Esophagus (tissue), 2 donors: ENCODE results near the gene B4GALT4. TPM values are rescaled to one million over a fixed set of nuclear protein-coding genes. Genes with fewer than 3 reads are reported as not detected.

Experiments
- H3K27ac ChIP-seq, 2 donors: one replicate each; pipeline ENCODE4 v1.5.1; 2013; ENCODE audit warnings: low read depth in 2 of 2, mild to moderate bottlenecking in 2 of 2, inconsistent platforms in 1 of 2, low read length in 1 of 2, moderate library complexity in 1 of 2
- H3K27me3 ChIP-seq, 2 donors: one replicate each; pipeline ENCODE4 v1.6.1; 2013; ENCODE audit warnings: low read length in 2 of 2, control low read depth in 1 of 2, mild to moderate bottlenecking in 1 of 2; ENCODE audit not compliant: insufficient read depth in 2 of 2, control insufficient read depth in 1 of 2
- H3K36me3 ChIP-seq, 2 donors: one replicate each; pipeline ENCODE4 v1.6.1; 2013; ENCODE audit warnings: low read length in 1 of 2; ENCODE audit not compliant: control insufficient read depth in 2 of 2, insufficient read depth in 2 of 2
- H3K4me1 ChIP-seq, 2 donors: one replicate each; pipeline ENCODE4 v1.6.1; 2013; ENCODE audit warnings: low read length in 1 of 2; ENCODE audit not compliant: control insufficient read depth in 2 of 2, insufficient read depth in 2 of 2
- H3K4me3 ChIP-seq, 2 donors: one replicate each; pipeline ENCODE4 v1.5.1; 2013; ENCODE audit warnings: low read length in 2 of 2, mild to moderate bottlenecking in 2 of 2, low read depth in 1 of 2, moderate library complexity in 1 of 2
- H3K9me3 ChIP-seq, 2 donors: one replicate each; pipeline ENCODE4 v1.6.1; 2013; ENCODE audit warnings: mild to moderate bottlenecking in 2 of 2, low read depth in 1 of 2, low read length in 1 of 2, moderate library complexity in 1 of 2; ENCODE audit not compliant: control insufficient read depth in 2 of 2, insufficient read depth in 1 of 2
- WGBS, 2 donors: extraction: QIAGEN DNeasy Blood & Tissue Kit; methylation state at CpG; one replicate each; pipeline ENCODE4 v1.1.7; 2013; 5-methylcytosine and 5-hydroxymethylcytosine counted together
- polyA plus RNA-seq, 2 donors: library from polyadenylated mRNA; stranded (reverse); fragments of 200-250 nt; gene quantifications; one replicate each; pipeline ENCODE4 v1.2.3, GENCODE V29; 2013
- donor health status: healthy with polysubstance abuse.
- donor health status: Bipolar disorder and iron deficiency.

The B4GALT4 gene
- polyA plus RNA-seq, 2 donors: 16.5 to 18.4 TPM

DNA sequence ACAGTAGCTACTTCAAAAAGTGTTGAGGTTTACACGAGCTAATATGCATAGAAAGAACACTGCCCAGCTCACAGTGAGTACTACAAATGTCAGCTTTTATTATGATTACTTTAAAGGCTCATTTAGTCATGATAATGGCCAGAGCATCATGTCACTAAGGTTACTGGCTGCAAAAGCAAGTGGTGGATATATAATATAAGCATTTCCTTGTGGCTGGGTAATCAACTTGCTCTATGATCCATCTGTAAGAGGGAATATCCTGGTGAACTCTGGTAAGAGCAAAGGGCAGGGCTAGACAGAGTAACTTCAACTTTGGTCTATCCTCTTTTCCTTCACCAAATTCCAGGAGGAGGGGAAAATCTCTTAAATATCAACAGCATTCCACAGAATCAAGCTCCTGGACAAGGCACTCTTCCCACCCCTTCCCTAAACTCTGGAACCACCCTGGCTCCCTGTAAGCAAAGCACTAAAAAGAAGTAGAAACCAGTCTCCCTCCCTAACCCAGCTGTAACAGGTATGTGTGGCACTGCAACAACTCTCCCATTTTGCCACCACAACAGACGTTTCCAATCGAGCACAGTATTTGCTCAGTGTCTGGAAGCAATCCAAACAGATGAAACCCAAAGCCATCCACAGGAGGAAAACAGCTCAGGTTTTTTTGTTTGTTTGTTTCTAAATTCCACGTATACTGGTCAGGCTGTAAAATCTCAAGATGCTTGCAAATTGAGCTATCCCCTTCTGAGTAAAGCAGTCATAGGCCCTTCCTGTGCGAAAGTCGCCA lies 13.4 kb downstream of the B4GALT4 start:
- H3K4me1 ChIP-seq: no peaks in the 10 kb centered on the region
- no peak overlapping the region for H3K27ac ChIP-seq
- WGBS, 2 donors: 73 to 78% methylated on average over 6 of the region's 6 CpGs
- H3K9me3 ChIP-seq: no peaks in the 10 kb centered on the region
- no peak overlapping the region for H3K4me3 ChIP-seq
- H3K27me3 ChIP-seq: no peaks in the 10 kb centered on the region
- peaks cover 16 to 33% of the 10 kb centered on the region in 2 donors for H3K36me3 ChIP-seq

DNA sequence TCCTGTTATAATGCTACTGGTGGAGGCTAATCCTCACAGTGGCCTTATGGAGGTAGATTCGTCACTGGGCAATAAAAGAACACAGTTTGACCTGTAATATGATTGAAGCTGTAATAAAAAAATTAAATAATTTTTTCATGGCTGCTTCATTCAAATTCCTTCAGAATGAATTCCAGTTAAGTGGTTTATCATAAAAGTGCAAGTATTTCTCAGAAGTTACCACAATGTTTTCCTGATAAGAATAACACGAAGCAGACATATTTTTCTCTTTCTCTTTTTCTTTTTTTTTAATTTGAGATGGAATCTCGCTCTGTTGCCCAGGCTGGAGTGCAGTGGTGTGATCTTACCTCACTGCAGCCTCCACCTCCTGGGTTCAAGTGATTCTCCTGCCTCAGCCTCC lies 15.6 kb downstream of the B4GALT4 start:
- Histone ChIP-seq H3K27me3 (no peaks in the 10 kb centered on the region), H3K9me3 (no peaks in the 10 kb centered on the region), H3K4me1 (no peaks in the 10 kb centered on the region), H3K27ac (no peak overlapping the region), H3K4me3 (no peak overlapping the region), H3K36me3 (peaks cover 16 to 41% of the 10 kb centered on the region in 2 donors)
- 81 to 94% methylated on average over 3 of the region's 3 CpGs for WGBS, 2 donors

DNA sequence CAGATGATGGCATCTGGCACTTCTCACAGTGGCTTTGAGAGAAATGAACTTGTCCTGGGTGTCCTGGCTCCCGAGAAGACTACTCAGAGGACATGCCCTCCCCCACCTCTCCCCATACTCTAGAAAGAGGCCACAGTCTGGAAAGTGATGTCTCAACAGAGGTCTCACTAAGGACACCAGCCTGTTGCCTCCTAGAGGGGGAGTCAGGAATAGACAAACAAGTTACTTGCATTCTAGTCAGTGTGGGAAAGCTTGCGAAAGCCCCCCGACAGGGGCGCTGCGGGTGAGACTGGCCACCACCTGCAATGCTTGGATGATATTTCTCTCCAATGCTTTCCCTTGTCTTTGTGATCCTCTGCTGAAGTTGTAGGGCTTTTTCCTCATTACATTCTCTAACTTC lies 17.2 kb downstream of the B4GALT4 start:
- Histone ChIP-seq H3K4me1 (no peaks in the 10 kb centered on the region), H3K9me3 (no peaks in the 10 kb centered on the region), H3K27me3 (no peaks in the 10 kb centered on the region), H3K36me3 (peaks cover 22 to 42% of the 10 kb centered on the region in 2 donors), H3K4me3 (no peak overlapping the region), H3K27ac (no peak overlapping the region)
- 97 to 98% methylated on average over 5 of the region's 5 CpGs for WGBS, 2 donors

DNA sequence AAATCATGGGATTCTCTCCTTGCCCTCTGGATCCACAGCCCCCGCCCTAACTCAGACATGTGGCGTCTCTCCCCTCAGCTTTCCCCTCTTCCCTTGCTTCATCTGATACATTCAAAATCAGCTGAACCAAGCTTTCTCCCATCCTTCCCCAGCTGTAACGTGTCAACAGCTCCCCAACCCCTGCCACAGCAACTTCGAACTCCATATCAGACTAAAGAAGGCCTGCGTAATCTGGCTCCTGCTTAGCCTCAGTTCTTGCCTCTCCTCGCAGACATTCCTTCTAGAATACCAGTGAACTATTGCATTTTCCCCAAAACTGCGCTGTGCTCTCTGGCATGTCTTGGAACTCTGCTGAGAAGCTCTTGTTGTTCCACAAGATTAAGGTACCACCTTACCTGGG lies 18.3 kb downstream of the B4GALT4 start:
- WGBS, 2 donors: 89 to 91% methylated on average over 7 of the region's 7 CpGs
- Histone ChIP-seq H3K36me3 (peaks cover 21 to 43% of the 10 kb centered on the region in 2 donors), H3K4me1 (no peaks in the 10 kb centered on the region), H3K4me3 (no peak overlapping the region), H3K27ac (no peak overlapping the region), H3K9me3 (no peaks in the 10 kb centered on the region), H3K27me3 (no peaks in the 10 kb centered on the region)

DNA sequence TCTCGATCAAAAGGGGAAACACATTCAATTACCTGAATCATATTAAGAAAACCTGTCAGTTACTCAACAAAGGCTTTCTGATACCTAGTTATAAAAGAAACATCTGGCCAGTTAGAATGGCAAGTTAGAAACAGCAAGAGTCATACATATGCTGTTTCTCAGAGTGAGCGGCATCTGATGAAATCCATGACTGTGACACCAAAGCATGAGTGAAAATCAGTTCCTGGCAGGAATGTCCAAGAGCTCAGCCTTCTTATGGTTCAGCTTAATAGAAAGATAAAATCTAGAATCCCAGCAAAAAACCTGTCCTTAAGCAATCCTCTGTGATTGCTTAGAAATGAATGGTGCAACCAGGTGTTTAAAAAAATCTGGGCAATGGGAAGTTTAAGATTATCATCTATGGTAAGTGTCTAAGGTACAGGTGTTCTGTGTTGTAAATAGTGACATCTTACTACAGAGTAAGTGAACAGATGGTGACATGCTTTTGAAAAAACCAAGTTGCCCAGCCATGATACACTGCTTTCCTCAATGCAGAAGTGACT lies 18.8 kb downstream of the B4GALT4 start:
- WGBS, 2 donors: 94 to 96% methylated on average over 2 of the region's 2 CpGs
- no peak overlapping the region for H3K4me3 ChIP-seq
- H3K4me1 ChIP-seq: no peaks in the 10 kb centered on the region
- no peak overlapping the region for H3K27ac ChIP-seq
- peaks cover 21 to 44% of the 10 kb centered on the region in 2 donors for H3K36me3 ChIP-seq
- no peaks in the 10 kb centered on the region for H3K27me3 ChIP-seq
- H3K9me3 ChIP-seq: no peaks in the 10 kb centered on the region

DNA sequence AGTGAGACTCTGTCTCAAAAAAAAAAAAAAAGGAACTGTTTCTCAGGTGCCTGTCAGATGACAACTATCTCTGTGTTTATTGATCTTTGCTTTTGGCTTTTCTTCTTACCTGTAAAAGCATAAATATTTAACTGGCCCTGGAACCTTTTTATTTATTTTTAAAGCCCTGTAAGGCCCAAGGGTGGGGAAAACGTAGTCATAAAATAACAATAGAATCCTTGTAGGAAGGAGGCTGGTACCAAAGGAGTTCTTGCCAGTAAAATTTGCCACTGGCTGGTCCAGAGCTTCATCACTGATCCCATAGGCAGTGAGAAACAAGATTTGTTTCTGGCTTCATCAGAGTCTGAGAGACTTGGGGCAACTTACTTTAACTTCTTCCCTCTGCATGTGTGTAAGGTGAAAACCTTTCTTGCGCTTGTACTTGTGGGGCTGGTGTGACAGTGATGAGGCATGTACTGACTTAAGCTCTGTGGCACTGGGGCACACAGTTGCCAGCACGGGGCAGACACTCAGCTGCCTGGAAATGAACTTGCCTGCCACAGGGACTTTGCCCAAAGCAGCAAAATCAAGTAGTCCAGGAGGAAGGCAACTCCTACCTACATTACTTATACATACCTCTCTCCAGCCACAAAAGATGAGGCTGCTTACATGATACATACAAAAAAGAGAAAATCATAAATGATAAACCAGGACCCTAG lies 19.6 kb downstream of the B4GALT4 start:
- Histone ChIP-seq H3K36me3 (peaks cover 21 to 37% of the 10 kb centered on the region in 2 donors), H3K9me3 (no peaks in the 10 kb centered on the region), H3K4me3 (no peak overlapping the region), H3K4me1 (no peaks in the 10 kb centered on the region), H3K27me3 (no peaks in the 10 kb centered on the region), H3K27ac (no peak overlapping the region)
- 58 to 62% methylated on average over 3 of the region's 3 CpGs for whole genome bisulfite sequencing, 2 donors

DNA sequence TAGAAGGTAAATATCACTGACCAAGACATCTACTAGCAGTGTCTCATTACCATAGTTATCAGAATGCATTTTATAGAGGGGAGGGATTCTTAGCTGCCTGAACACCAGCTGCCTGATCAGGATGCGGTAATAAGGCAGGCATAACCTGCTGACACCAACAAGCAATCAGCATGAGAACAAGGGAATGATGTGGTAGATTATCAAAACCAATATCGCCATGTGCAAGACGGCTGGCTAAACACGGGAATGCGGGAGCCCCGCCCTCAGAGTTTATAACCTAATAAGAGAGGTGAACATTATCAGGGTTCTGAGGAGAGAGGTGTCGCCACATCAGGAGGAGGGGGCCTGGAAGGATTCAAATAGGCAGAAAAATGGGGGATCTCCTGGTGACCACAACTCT lies 20.5 kb downstream of the B4GALT4 start:
- Histone ChIP-seq H3K4me3 (no peak overlapping the region), H3K9me3 (no peaks in the 10 kb centered on the region), H3K4me1 (no peaks in the 10 kb centered on the region), H3K27me3 (no peaks in the 10 kb centered on the region), H3K36me3 (peaks cover 25 to 38% of the 10 kb centered on the region in 2 donors), H3K27ac (no peak overlapping the region)
- WGBS, 2 donors: 83 to 90% methylated on average over 7 of the region's 7 CpGs

DNA sequence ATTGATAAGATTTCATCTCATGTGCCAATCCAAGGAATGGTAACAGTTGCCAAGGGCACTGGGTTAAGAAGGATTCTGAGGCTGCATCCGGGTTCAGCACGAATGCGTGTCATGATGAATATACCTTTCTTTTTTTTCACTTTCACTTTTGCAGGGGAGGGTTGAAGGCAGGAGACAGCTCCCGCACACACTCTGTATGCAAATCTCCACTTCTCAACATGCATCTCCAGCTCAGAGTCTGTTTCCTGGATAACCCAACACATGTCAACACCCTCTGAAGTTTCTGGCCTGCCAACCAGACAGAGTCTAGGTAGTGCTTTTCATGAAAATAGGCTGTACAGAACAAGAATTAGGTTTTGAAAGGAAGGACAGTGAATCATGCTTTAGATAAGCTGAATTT lies 21.6 kb downstream of the B4GALT4 start:
- 64 to 82% methylated on average over 4 of the region's 4 CpGs for WGBS, 2 donors
- H3K9me3 ChIP-seq: no peaks in the 10 kb centered on the region
- H3K36me3 ChIP-seq: peaks cover 29 to 40% of the 10 kb centered on the region in 2 donors
- no peak overlapping the region for H3K4me3 ChIP-seq
- no peaks in the 10 kb centered on the region for H3K4me1 ChIP-seq
- H3K27me3 ChIP-seq: no peaks in the 10 kb centered on the region
- H3K27ac ChIP-seq: no peak overlapping the region

DNA sequence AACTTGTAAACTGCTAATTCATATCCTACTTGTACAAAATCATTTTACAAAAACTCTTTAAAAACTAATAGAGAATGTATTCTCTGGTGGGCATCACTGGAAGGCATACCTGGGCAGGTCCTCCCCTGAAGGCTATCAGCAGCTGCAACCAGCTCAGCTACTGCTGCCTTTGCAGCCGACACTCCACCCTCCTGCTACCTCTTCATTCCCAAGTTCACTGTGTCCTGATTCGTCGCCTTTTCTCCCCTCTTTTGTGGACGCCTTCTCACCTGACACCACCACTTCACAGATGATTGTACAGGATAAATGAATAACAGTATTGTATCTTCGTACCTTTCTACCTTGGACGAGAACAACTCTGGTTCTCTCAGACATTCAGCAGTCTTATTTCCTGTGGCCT lies 28.9 kb downstream of the B4GALT4 start:
- Histone ChIP-seq H3K9me3 (no peaks in the 10 kb centered on the region), H3K27ac (no peak overlapping the region), H3K36me3 (peaks cover 13 to 20% of the 10 kb centered on the region in 2 donors), H3K27me3 (no peaks in the 10 kb centered on the region), H3K4me1 (no peaks in the 10 kb centered on the region), H3K4me3 (no peak overlapping the region)
- WGBS, 2 donors: 84 to 94% methylated on average over 6 of the region's 6 CpGs
